ENCODE results near the gene SNX1.

GRCh38 chr15:64127521-64128270 is 31.9 kb downstream of the SNX1 start:
- TF ChIP-seq PRDM2 (tag by site-specific recombination; IDR thresholded peaks at IDR 0.05; ENCODE audit: borderline replicate concordance) (no peak), REST (tag by site-specific recombination; IDR thresholded peaks at IDR 0.05) (no peak), ZNF549 (tag by site-specific recombination; IDR thresholded peaks at IDR 0.05) (no peak)

Measured in HEK293 (cell line).